Measurements from ENCODE around the gene NECTIN3.

GRCh38 chr3:111087924-111088469, 16.4 kb downstream of the NECTIN3 start:
- TF ChIP-seq, protein P1, sequence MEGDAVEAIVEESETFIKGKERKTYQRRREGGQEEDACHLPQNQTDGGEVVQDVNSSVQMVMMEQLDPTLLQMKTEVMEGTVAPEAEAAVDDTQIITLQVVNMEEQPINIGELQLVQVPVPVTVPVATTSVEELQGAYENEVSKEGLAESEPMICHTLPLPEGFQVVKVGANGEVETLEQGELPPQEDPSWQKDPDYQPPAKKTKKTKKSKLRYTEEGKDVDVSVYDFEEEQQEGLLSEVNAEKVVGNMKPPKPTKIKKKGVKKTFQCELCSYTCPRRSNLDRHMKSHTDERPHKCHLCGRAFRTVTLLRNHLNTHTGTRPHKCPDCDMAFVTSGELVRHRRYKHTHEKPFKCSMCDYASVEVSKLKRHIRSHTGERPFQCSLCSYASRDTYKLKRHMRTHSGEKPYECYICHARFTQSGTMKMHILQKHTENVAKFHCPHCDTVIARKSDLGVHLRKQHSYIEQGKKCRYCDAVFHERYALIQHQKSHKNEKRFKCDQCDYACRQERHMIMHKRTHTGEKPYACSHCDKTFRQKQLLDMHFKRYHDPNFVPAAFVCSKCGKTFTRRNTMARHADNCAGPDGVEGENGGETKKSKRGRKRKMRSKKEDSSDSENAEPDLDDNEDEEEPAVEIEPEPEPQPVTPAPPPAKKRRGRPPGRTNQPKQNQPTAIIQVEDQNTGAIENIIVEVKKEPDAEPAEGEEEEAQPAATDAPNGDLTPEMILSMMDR (IDR thresholded peaks at IDR 0.05): no peak
- TF ChIP-seq EP300 (IDR thresholded peaks at IDR 0.05): no peak
- no peak for TF ChIP-seq JUNB (IDR thresholded peaks at IDR 0.05)
- TF ChIP-seq POLR2A (IDR thresholded peaks at IDR 0.05; ENCODE audit: low read length): no peak
